HG03139 (cell line): ENCODE results near the gene DHRS4L2.
A peak's percentile ranks its signal among the peaks of the same experiment; 100 is the strongest.

ENCODE experiments used
- ATAC-seq: cut with Tn5 transposase; IDR thresholded peaks from one replicate; pipeline ENCODE4 v1.9.1; 2021; ENCODE audit not compliant: unreplicated experiment

DHRS4L2 gene

GRCh38 chr14:24051789-24052655, 63.3 kb downstream of the DHRS4L2 start, which contains the start of gene CARMIL3:
CARMIL3 (plus strand) TSS chr14:24052009; CDS start chr14:24052154, 145 bp downstream.
- ATAC-seq, result peak; percentile 54

GRCh38 chr14:24052656-24053547, 64.2 kb downstream of the DHRS4L2 start:
- no peak for ATAC-seq

GRCh38 chr14:24053548-24054323, 65.0 kb downstream of the DHRS4L2 start:
- no peak for ATAC-seq

GRCh38 chr14:24054324-24054641, 65.6 kb downstream of the DHRS4L2 start:
- no peak for ATAC-seq

- no peak for ATAC-seq
Measured at GRCh38 chr14:24054646-24055045, 65.9 kb downstream of the DHRS4L2 start.
